ENCODE measurements around the gene MORC3.
A peak's percentile ranks its signal among the peaks of the same experiment; 100 is the strongest.
"Not testable (repeated sequence)": the region's sequence is repeated elsewhere in the genome, so short reads cannot be mapped to it uniquely, and the experiment has no call there.

Gene MORC3

DNA sequence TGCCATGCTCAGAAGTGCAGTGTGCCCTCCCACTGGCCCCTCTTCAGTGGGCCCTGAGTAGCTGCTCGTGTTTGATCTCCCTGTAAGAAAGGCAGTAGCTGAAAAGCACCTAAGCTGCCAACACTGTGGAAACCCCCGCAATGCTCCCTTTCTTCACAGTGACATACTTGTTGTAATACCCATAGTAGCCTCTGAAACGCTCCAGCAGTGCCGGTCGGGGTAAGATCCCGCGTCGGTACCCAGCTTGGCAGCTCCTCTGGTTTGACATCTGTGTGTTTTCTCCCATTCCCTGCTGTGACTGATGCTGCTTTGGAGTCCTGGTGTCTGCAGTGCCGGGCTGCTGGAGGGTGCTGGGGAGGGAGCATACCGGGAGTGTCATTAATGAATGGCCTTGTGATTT, 68.8 kb downstream of the MORC3 start:
- Histone ChIP-seq H3K36me3 (ENCODE audit: insufficient read depth, low read length) (peaks cover 34% of the 10 kb centered on the region), H3K4me3 (ENCODE audit: low read length) (no peak overlapping the region), H3K4me1 (ENCODE audit: insufficient read depth, low read length) (peaks cover 8% of the 10 kb centered on the region; the same call in 1 of the 2 replicates), H3K9ac (ENCODE audit: low read depth, low read length) (no peak overlapping the region), H3K27me3 (ENCODE audit: insufficient read depth, low read length) (no peaks in the 10 kb centered on the region), H3K9me3 (ENCODE audit: insufficient read depth, low read depth, low read length) (no peaks in the 10 kb centered on the region), H3K27ac (ENCODE audit: low read depth, low read length) (peak overlapping the region; percentile 23; the same call in 1 of the 2 replicates)
- WGBS = 78% methylated on average over 10 of the region's 10 CpGs

DNA sequence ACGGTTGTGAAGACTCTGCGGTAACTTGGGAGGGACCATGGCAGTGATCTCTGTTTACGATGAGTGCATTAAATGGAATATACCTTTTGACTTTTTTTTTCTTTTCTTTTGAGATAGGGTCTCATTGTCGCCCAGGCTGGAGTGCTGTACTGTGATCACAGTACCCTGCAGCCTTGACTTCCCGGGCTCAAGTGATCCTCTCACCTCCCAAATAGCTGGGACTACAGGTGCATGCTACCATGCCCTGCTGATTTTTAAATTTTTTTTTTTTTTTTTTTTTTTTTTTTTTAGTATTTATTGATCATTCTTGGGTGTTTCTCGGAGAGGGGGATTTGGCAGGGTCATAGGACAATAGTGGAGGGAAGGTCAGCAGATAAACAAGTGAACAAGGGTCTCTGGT, 71.7 kb downstream of the MORC3 start:
- not testable (repeated sequence) for H3K4me3 ChIP-seq (ENCODE audit: low read length); H3K4me1 ChIP-seq (ENCODE audit: insufficient read depth, low read length); H3K27ac ChIP-seq (ENCODE audit: low read depth, low read length); H3K27me3 ChIP-seq (ENCODE audit: insufficient read depth, low read length); H3K9ac ChIP-seq (ENCODE audit: low read depth, low read length); H3K9me3 ChIP-seq (ENCODE audit: insufficient read depth, low read depth, low read length)
- H3K36me3 ChIP-seq (ENCODE audit: insufficient read depth, low read length) = peaks cover 57% of the 10 kb centered on the region
- WGBS = 96% methylated on average over 6 of the region's 6 CpGs

DNA sequence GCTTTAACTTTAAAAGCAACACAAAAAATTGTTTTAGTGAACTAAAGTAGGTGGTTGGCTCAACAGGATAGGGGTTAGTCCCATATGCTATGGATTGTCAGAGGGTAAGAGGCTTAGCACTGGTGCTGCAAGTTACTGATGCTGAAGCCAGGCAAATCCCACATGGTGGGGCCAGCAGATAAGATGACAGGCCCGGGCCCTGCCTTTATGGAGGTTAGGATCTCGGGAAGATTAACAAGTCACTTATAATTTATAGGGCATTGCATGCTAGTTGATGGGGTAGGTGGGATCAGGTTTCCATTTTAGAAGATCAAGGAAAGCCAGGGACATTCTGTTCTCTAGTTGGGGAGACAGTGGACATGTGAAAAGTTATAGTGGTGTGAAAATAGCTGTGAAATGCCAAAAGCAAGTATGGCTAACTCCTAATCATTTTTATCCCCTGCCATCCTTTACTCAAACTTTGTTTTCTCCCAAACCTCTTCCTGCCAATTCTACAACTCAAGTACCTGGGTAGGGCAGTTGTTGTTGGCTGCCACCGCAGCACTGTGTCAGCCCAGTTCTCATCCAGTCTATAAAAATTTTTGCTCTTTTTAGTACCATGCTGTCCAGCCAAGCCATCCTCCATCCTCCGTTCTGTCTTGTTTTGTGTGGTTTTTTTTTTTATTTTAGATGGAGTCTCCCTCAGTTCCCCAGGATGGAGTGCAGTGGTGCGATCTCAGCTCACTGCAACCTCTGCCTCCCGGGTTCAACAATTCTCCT, 75.5 kb downstream of the MORC3 start:
- no peak overlapping the region for H3K4me3 ChIP-seq (ENCODE audit: low read length)
- no peak overlapping the region for H3K9ac ChIP-seq (ENCODE audit: low read depth, low read length)
- 93% methylated on average over 5 of the region's 6 CpGs for WGBS
- H3K4me1 ChIP-seq (ENCODE audit: insufficient read depth, low read length) = no peaks in the 10 kb centered on the region
- H3K27me3 ChIP-seq (ENCODE audit: insufficient read depth, low read length) = no peaks in the 10 kb centered on the region
- H3K27ac ChIP-seq (ENCODE audit: low read depth, low read length) = no peak overlapping the region
- peaks cover 75% of the 10 kb centered on the region for H3K36me3 ChIP-seq (ENCODE audit: insufficient read depth, low read length)
- no peaks in the 10 kb centered on the region for H3K9me3 ChIP-seq (ENCODE audit: insufficient read depth, low read depth, low read length)

DNA sequence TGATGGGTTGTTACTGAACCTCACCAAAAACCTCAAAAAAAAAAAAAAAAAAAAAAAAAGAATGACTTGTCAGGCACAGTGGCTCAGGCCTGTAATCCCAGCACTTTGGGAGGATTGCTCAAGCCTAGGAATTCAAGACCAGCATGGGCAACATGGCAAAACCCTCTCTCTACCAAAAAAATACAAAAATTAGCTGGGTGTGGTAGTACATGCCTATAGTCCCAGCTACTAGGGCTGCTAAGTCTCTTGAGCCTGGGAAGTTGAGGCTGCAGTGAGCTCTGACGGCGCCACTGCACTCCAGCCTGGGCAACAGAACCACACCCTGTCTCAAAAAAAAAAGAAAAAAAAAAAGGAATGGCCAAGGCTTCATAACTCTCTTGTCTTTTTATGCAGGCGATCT, 76.3 kb downstream of the MORC3 start:
- Histone ChIP-seq H3K9ac (ENCODE audit: low read depth, low read length) (no peak overlapping the region), H3K4me1 (ENCODE audit: insufficient read depth, low read length) (no peaks in the 10 kb centered on the region), H3K4me3 (ENCODE audit: low read length) (no peak overlapping the region), H3K9me3 (ENCODE audit: insufficient read depth, low read depth, low read length) (no peaks in the 10 kb centered on the region), H3K36me3 (ENCODE audit: insufficient read depth, low read length) (peaks cover 70% of the 10 kb centered on the region), H3K27me3 (ENCODE audit: insufficient read depth, low read length) (no peaks in the 10 kb centered on the region), H3K27ac (ENCODE audit: low read depth, low read length) (no peak overlapping the region)
- 94% methylated on average over 3 of the region's 3 CpGs for WGBS

DNA sequence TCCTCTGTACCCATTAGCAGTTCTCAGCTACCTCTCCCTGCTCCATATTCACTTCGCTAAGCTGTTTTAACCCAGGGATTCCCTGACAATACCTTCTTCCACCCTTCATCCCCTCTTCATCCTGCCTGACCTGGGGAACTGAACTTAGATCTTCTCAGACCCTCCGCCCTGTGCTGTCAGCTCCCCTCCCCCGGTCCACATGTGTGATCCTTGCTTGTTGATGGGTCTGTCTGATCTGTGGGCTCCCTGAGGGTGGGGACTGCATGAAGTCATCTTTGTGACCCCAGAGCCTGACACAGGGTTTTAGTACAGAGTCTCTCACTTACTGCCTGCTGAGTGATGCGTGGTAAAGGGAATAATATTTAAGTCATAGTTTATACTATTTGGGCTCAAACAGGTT, 77.0 kb downstream of the MORC3 start:
- H3K4me3 ChIP-seq (ENCODE audit: low read length) = no peak overlapping the region
- no peaks in the 10 kb centered on the region for H3K9me3 ChIP-seq (ENCODE audit: insufficient read depth, low read depth, low read length)
- peaks cover 67% of the 10 kb centered on the region for H3K36me3 ChIP-seq (ENCODE audit: insufficient read depth, low read length)
- H3K27me3 ChIP-seq (ENCODE audit: insufficient read depth, low read length) = no peaks in the 10 kb centered on the region
- no peaks in the 10 kb centered on the region for H3K4me1 ChIP-seq (ENCODE audit: insufficient read depth, low read length)
- 92% methylated on average over 4 of the region's 4 CpGs for WGBS
- H3K9ac ChIP-seq (ENCODE audit: low read depth, low read length) = no peak overlapping the region
- no peak overlapping the region for H3K27ac ChIP-seq (ENCODE audit: low read depth, low read length)

DNA sequence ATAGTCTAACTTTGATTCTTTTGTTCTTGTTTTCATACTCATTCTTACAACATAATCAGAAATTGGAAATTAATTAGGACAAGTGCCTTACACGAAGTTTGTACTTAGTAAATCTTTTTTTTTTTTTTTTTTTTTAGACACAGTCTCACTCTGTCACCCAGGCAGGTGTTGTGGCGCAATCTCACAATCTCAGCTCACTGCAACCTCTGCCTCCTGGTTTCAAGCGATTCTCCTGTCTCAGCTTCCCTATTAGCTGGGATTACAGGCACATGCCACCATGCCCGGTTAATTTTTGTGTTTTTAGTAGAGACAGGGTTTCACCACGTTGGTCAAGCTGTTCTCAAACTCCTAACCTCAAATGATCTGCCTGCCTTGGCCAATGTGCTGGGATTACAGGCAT, 77.6 kb downstream of the MORC3 start:
- 95% methylated on average over 5 of the region's 5 CpGs for WGBS
- Histone ChIP-seq H3K27ac (ENCODE audit: low read depth, low read length) (no peak overlapping the region), H3K9ac (ENCODE audit: low read depth, low read length) (no peak overlapping the region), H3K36me3 (ENCODE audit: insufficient read depth, low read length) (peaks cover 72% of the 10 kb centered on the region), H3K4me1 (ENCODE audit: insufficient read depth, low read length) (no peaks in the 10 kb centered on the region), H3K9me3 (ENCODE audit: insufficient read depth, low read depth, low read length) (no peaks in the 10 kb centered on the region), H3K4me3 (ENCODE audit: low read length) (no peak overlapping the region), H3K27me3 (ENCODE audit: insufficient read depth, low read length) (no peaks in the 10 kb centered on the region)

DNA sequence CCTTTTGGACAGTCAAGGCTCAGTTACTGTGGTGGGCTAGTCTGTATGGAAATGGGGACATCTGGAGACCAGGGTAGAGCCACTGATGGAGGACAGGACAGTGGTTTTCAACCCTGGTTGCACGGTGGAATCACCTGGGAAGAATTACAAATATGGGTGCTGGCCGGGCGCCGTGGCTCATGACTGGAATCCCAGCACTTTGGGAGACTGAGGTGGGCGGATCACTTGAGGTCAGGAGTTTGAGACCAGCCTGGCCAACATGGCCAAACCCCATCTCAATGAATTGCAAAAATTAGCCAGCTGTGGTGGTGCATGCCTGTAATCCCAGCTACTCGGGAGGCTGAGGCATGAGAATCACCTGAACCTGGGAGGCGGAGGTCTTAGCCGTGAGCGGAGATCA, 79.7 kb downstream of the MORC3 start:
- WGBS = 96% methylated on average over 9 of the region's 9 CpGs
- H3K27me3 ChIP-seq (ENCODE audit: insufficient read depth, low read length); H3K4me3 ChIP-seq (ENCODE audit: low read length); H3K4me1 ChIP-seq (ENCODE audit: insufficient read depth, low read length); H3K9ac ChIP-seq (ENCODE audit: low read depth, low read length); H3K9me3 ChIP-seq (ENCODE audit: insufficient read depth, low read depth, low read length); H3K27ac ChIP-seq (ENCODE audit: low read depth, low read length): not testable (repeated sequence)
- peaks cover 70% of the 10 kb centered on the region for H3K36me3 ChIP-seq (ENCODE audit: insufficient read depth, low read length)

DNA sequence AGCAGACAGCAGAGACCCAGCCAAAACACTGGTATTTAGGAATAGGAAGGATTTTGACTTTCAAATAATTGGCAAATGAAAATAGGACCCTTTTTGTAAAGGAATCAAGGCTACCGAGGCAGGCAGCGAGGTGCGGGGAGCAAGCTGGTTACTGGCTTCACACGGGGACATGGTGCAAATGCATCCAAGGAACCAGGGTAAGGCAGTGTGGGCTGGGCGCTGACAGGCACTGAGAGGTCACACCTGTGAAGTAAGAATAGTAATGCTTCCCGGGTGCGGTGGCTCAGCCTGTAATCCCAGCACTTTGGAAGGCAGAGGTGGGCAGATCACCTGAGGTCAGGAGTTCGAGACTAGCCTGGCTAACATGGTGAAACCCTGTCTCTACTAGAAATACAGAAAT, 80.7 kb downstream of the MORC3 start:
- Histone ChIP-seq H3K9ac (ENCODE audit: low read depth, low read length) (no peak overlapping the region), H3K36me3 (ENCODE audit: insufficient read depth, low read length) (peaks cover 71% of the 10 kb centered on the region), H3K27ac (ENCODE audit: low read depth, low read length) (no peak overlapping the region), H3K4me3 (ENCODE audit: low read length) (no peak overlapping the region), H3K27me3 (ENCODE audit: insufficient read depth, low read length) (no peaks in the 10 kb centered on the region), H3K9me3 (ENCODE audit: insufficient read depth, low read depth, low read length) (no peaks in the 10 kb centered on the region), H3K4me1 (ENCODE audit: insufficient read depth, low read length) (no peaks in the 10 kb centered on the region)
- 95% methylated on average over 8 of the region's 8 CpGs for WGBS

DNA sequence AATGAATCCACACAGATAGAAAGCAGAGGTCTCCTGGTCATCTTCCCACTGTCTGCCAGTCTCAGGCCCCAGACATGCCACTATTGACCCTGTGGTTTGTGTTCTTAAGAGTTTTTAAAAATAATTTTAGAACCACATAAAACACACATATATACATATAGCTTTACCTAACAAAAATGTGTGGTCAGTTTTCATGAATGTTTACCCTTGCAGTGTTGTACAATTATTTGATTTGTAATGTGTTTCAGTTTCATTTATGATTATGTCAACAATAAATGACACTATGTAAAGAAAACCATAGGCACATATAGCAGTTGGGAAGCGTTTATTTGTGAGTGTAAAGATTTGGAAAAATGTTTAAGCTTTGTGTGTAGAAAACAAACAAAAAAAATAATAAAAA, 82.3 kb downstream of the MORC3 start:
- peaks cover 66% of the 10 kb centered on the region for H3K36me3 ChIP-seq (ENCODE audit: insufficient read depth, low read length)
- WGBS = no CpG with 5 or more reads among the region's 1 CpG
- H3K4me1 ChIP-seq (ENCODE audit: insufficient read depth, low read length) = no peaks in the 10 kb centered on the region
- H3K27ac ChIP-seq (ENCODE audit: low read depth, low read length) = no peak overlapping the region
- H3K27me3 ChIP-seq (ENCODE audit: insufficient read depth, low read length) = no peaks in the 10 kb centered on the region
- no peak overlapping the region for H3K9ac ChIP-seq (ENCODE audit: low read depth, low read length)
- H3K4me3 ChIP-seq (ENCODE audit: low read length) = no peak overlapping the region
- no peaks in the 10 kb centered on the region for H3K9me3 ChIP-seq (ENCODE audit: insufficient read depth, low read depth, low read length)

DNA sequence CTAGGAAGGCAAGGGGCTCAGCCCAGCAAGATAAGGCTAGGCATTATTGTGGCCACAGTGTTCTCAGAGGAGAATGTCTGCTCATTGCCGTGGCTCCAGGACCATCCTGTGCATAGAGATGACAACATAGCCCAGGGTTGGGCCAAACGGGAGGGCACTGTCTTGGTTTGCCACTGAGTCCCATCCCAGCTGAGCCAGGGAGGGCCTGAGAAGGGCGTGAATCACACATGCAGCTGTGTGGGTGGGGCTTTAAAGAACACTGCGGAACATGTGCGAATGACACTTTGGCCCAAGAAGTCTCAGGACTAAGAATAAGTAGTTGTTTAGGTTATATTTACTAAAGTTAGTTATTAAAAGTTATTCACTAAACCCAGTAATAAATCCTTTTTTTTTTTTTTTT, 83.7 kb downstream of the MORC3 start:
- H3K4me1 ChIP-seq (ENCODE audit: insufficient read depth, low read length) = no peaks in the 10 kb centered on the region
- 96% methylated on average over 5 of the region's 5 CpGs for WGBS
- no peaks in the 10 kb centered on the region for H3K27me3 ChIP-seq (ENCODE audit: insufficient read depth, low read length)
- no peak overlapping the region for H3K9ac ChIP-seq (ENCODE audit: low read depth, low read length)
- H3K4me3 ChIP-seq (ENCODE audit: low read length) = no peak overlapping the region
- H3K36me3 ChIP-seq (ENCODE audit: insufficient read depth, low read length) = peaks cover 57% of the 10 kb centered on the region
- no peaks in the 10 kb centered on the region for H3K9me3 ChIP-seq (ENCODE audit: insufficient read depth, low read depth, low read length)
- no peak overlapping the region for H3K27ac ChIP-seq (ENCODE audit: low read depth, low read length)

DNA sequence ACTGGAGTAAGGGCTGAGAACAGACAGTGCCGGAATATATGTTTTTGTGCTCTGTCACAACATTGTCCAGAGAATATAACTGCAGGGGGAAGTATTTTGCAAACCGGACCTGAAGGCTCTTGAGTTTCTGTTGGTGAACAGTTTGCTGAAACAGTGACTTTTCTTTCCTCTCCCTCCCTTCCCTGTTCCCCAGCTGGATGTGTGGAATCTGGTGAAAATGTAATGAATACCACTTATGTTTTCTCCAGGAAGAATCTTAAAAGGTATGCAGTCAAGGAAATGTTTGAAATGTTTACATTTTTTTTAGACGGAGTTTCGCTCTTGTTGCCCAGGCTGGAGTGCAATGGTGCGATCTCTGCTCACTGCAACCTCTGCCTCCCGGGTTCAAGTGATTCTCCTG, 88.6 kb downstream of the MORC3 start:
- WGBS = 97% methylated on average over 6 of the region's 6 CpGs
- Histone ChIP-seq H3K36me3 (ENCODE audit: insufficient read depth, low read length) (peaks cover 56% of the 10 kb centered on the region), H3K4me1 (ENCODE audit: insufficient read depth, low read length) (no peaks in the 10 kb centered on the region), H3K9ac (ENCODE audit: low read depth, low read length) (no peak overlapping the region), H3K9me3 (ENCODE audit: insufficient read depth, low read depth, low read length) (no peaks in the 10 kb centered on the region), H3K27ac (ENCODE audit: low read depth, low read length) (no peak overlapping the region), H3K27me3 (ENCODE audit: insufficient read depth, low read length) (no peaks in the 10 kb centered on the region), H3K4me3 (ENCODE audit: low read length) (no peak overlapping the region)

DNA sequence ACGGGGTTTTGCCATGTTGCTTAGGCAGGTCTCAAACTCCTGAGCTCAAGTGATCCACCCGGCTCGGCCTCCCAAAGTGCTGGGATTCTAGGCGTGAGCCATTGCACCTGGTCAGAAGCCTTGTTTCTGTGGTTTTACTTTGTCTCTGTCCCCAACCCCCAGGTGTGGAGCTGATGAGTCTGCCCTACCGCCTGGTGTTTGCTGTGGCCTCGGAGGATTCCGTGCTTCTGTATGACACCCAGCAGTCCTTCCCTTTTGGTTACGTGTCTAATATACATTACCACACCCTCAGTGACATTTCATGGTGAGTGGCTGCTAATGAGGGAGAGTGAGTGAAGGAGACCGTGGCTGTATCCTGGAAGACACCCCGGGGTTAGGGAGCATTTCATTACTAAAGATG, 91.3 kb downstream of the MORC3 start:
- Histone ChIP-seq H3K9ac (ENCODE audit: low read depth, low read length) (no peak overlapping the region), H3K27me3 (ENCODE audit: insufficient read depth, low read length) (no peaks in the 10 kb centered on the region), H3K4me1 (ENCODE audit: insufficient read depth, low read length) (0 out of 2 replicates have a peak, but pooled peaks cover 4% of the 10 kb centered on the region), H3K27ac (ENCODE audit: low read depth, low read length) (no peak overlapping the region), H3K36me3 (ENCODE audit: insufficient read depth, low read length) (peaks cover 53% of the 10 kb centered on the region), H3K4me3 (ENCODE audit: low read length) (no peak overlapping the region), H3K9me3 (ENCODE audit: insufficient read depth, low read depth, low read length) (no peaks in the 10 kb centered on the region)
- WGBS = 93% methylated on average over 9 of the region's 10 CpGs

Data from HUES64 (cell line).